Thyroid gland (tissue), 4 donors: ENCODE results near the gene PCNP. TPM values are rescaled to one million over a fixed set of nuclear protein-coding genes. Genes with fewer than 3 reads are reported as not detected.
"Not testable (repeated sequence)": the region's sequence is repeated elsewhere in the genome, so short reads cannot be mapped to it uniquely, and the experiment has no call there.

Source experiments
- DNase-seq, 2 donors: peaks; one replicate each; pipeline ENCODE4 v3.0.0-alpha.2; 2019
- H3K27ac ChIP-seq, 3 donors: fragments of 200-600 bp; sonication (generic); 1 replicate in 2 of 3; 2 replicates in 1 of 3; pipeline ENCODE4 v1.5.1; 2016 to 2019; ENCODE audit warnings: mild to moderate bottlenecking in 1 of 3, moderate library complexity in 1 of 3
- H3K27me3 ChIP-seq: fragments of 200-600 bp; sonication (generic); one replicate; pipeline ENCODE4 v1.5.1; 2019
- H3K36me3 ChIP-seq, 2 donors: fragments of 200-600 bp; sonication (generic); one replicate each; pipeline ENCODE4 v1.5.1; 2016 to 2019
- H3K4me1 ChIP-seq, 2 donors: fragments of 200-600 bp; sonication (generic); one replicate each; pipeline ENCODE4 v1.5.1; 2017 to 2019
- H3K4me3 ChIP-seq, 3 donors: fragments of 200-600 bp; sonication (generic); replicated peaks in 1 of 3; 1 replicate in 2 of 3; 2 replicates in 1 of 3; pipeline ENCODE4 v1.5.1; 2016; ENCODE audit warnings: mild to moderate bottlenecking in 1 of 3
- H3K9me3 ChIP-seq: fragments of 200-600 bp; sonication (generic); one replicate; pipeline ENCODE4 v1.5.1; 2017
- CTCF ChIP-seq, 6 experiments: fragments of 200-600 bp in 3 of 6; fragments of 450-650 bp in 3 of 6; sonication (generic) in 3 of 6; IDR thresholded peaks; one replicate each; pipeline ENCODE4 v1.5.1; 2016 to 2019; ENCODE audit warnings: antibody characterized with exemption in 6 of 6, mild to moderate bottlenecking in 2 of 6, inconsistent platforms in 1 of 6, moderate library complexity in 1 of 6
- POLR2A ChIP-seq, 2 donors: fragments of 450-650 bp; IDR thresholded peaks; one replicate each; pipeline ENCODE4 v1.6.1; 2017; ENCODE audit warnings: antibody characterized with exemption in 2 of 2, mild to moderate bottlenecking in 2 of 2, moderate library complexity in 1 of 2
- WGBS, 2 donors: methylation state at CpG; one replicate each; pipeline ENCODE4 v1.1.5; 2017; 5-methylcytosine and 5-hydroxymethylcytosine counted together
- intact Hi-C: fragments of 100-400 bp; cut with DNase I; formaldehyde crosslinking; loops from one replicate; pipeline ENCODE4 v1.15.1; 2023
- total RNA-seq, 4 donors: library from RNA; depleted of rRNA; stranded (reverse); fragments of >200 nt; gene quantifications; one replicate each; pipeline ENCODE4 v1.2.3, GENCODE V29; 2016

Gene PCNP
- total RNA-seq, 4 donors from 2014 or later, result 93.4 to 145 (median 123) TPM

GRCh38 chr3:101536266-101536665 lies 37.7 kb upstream of the PCNP start:
- H3K4me3 ChIP-seq, result no peak overlapping the region
- H3K9me3 ChIP-seq, result no peaks in the 10 kb centered on the region
- H3K4me1 ChIP-seq, result no peaks in the 10 kb centered on the region
- H3K36me3 ChIP-seq, result no peaks in the 10 kb centered on the region
- intact Hi-C loops, result no loop called here
- TF ChIP-seq CTCF (IDR thresholded peaks at IDR 0.05) (no peak), POLR2A (IDR thresholded peaks at IDR 0.05) (no peak)
- no peaks in the 10 kb centered on the region for H3K27me3 ChIP-seq
- no peak overlapping the region for H3K27ac ChIP-seq
- no peak for DNase-seq
- WGBS, 2 donors, result 92 to 100% methylated on average over 1 of the region's 1 CpG

GRCh38 chr3:101536955-101537354 lies 37.0 kb upstream of the PCNP start:
- H3K36me3 ChIP-seq, intact Hi-C loops, H3K4me1 ChIP-seq, H3K9me3 ChIP-seq, H3K27me3 ChIP-seq, DNase-seq, H3K27ac ChIP-seq, H3K4me3 ChIP-seq: not testable (repeated sequence)
- WGBS, 2 donors, result 88 to 89% methylated on average over 1 of the region's 1 CpG

DNA sequence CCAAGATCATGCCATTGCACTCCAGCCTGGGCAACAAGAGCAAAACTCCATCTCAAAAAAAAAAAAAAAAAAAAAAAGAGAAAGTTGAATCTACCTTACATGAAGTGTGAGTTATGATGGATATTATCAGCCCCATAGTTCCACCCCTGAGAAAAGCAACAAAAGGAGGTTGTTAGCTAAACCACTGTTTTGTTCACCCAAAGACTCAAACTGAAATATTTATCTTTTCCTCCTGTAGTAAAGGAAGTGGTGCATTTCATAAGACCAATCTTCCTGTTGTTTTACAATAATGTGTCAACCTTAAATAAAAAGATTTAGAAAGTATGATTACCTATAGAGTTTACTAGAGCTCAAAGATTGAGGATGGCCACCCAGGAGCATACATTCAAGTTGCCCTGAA lies 31.0 kb upstream of the PCNP start:
- TF ChIP-seq CTCF (IDR thresholded peaks at IDR 0.05) (no peak), POLR2A (IDR thresholded peaks at IDR 0.05) (no peak)
- Histone ChIP-seq H3K27me3 (no peaks in the 10 kb centered on the region), H3K9me3 (no peaks in the 10 kb centered on the region), H3K36me3 (no peaks in the 10 kb centered on the region), H3K4me3 (no peak overlapping the region), H3K4me1 (no peaks in the 10 kb centered on the region), H3K27ac (no peak overlapping the region)
- no peak for DNase-seq
- intact Hi-C loops, result no loop called here

GRCh38 chr3:101544161-101544850 lies 29.7 kb upstream of the PCNP start:
- 84 to 88% methylated on average over 1 of the region's 1 CpG for WGBS, 2 donors
- TF ChIP-seq POLR2A (IDR thresholded peaks at IDR 0.05) (no peak), CTCF (IDR thresholded peaks at IDR 0.05) (no peak)
- no peaks in the 10 kb centered on the region for H3K36me3 ChIP-seq
- H3K4me1 ChIP-seq, result no peaks in the 10 kb centered on the region
- intact Hi-C loops, result no loop called here
- no peak overlapping the region for H3K4me3 ChIP-seq
- no peak for DNase-seq
- no peaks in the 10 kb centered on the region for H3K9me3 ChIP-seq
- no peaks in the 10 kb centered on the region for H3K27me3 ChIP-seq
- H3K27ac ChIP-seq, result no peak overlapping the region

- no peaks in the 10 kb centered on the region for H3K4me1 ChIP-seq
- no peak for TF ChIP-seq POLR2A (IDR thresholded peaks at IDR 0.05)
- TF ChIP-seq CTCF (IDR thresholded peaks at IDR 0.05), result no peak
- no peak overlapping the region for H3K27ac ChIP-seq
- no peaks in the 10 kb centered on the region for H3K27me3 ChIP-seq
- no peaks in the 10 kb centered on the region for H3K9me3 ChIP-seq
- WGBS, 2 donors, result 77 to 78% methylated on average over 2 of the region's 2 CpGs
- H3K4me3 ChIP-seq, result no peak overlapping the region
- intact Hi-C loops, result no loop called here
- no peaks in the 10 kb centered on the region for H3K36me3 ChIP-seq
- no peak for DNase-seq
Observed at GRCh38 chr3:101548527-101549105, 25.4 kb upstream of the PCNP start.
